ENCODE data around the gene ZNF473. TPM values are rescaled to one million over a fixed set of nuclear protein-coding genes. Genes with fewer than 3 reads are reported as not detected.

The ZNF473 gene
- total RNA-seq, 1 donor from 2014 or later = 3.4 TPM

DNA sequence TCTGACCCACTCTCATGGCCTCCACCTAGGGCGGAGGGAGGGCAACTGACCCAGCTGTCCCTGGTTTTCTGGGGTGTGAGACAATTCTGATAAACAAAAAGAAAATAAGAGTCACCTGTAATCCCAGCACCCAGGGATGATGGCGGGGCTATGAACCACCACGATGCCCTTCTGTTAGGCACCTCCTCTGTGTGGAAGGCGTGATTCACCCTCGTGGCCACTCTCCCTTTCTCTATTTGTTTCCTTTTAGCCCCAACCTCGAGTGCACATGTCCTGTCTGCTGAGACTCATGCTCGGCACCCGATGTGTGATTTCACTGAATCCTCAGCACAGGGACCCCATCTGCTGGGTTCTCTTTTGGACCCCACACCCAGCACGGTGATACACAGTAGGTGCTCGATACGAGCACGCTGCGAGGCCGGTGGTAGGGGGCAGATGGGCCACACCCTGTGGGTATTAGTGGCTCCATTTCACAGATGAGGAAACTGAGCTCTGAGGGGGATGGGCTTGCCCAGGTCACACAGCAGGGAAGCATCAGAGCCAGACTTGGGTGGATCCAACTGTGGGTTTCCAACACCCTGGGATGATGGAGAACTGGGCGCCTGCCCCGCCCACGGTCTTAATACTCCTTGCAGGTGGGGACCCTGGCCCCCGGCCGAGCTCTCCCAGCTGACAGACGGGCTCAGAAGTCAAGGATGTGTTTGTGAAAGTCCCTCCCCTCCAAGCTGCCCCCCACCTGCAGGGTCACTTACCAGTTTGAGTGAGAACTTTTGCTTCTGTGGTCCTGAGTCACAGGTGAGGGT lies 25.6 kb upstream of the ZNF473 start:
- peaks cover 54 to 62% of the 10 kb centered on the region in 2 donors for H3K36me3 ChIP-seq

GRCh38 chr19:50000841-50001557 lies 24.8 kb upstream of the ZNF473 start:
- TF ChIP-seq, protein P1, sequence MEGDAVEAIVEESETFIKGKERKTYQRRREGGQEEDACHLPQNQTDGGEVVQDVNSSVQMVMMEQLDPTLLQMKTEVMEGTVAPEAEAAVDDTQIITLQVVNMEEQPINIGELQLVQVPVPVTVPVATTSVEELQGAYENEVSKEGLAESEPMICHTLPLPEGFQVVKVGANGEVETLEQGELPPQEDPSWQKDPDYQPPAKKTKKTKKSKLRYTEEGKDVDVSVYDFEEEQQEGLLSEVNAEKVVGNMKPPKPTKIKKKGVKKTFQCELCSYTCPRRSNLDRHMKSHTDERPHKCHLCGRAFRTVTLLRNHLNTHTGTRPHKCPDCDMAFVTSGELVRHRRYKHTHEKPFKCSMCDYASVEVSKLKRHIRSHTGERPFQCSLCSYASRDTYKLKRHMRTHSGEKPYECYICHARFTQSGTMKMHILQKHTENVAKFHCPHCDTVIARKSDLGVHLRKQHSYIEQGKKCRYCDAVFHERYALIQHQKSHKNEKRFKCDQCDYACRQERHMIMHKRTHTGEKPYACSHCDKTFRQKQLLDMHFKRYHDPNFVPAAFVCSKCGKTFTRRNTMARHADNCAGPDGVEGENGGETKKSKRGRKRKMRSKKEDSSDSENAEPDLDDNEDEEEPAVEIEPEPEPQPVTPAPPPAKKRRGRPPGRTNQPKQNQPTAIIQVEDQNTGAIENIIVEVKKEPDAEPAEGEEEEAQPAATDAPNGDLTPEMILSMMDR (IDR thresholded peaks at IDR 0.05) = no peak
- peak overlapping the region in 1 of 2 donors; percentile 3 for H3K27ac ChIP-seq
- no peak for DNase-seq (ENCODE audit: low spot score in 2 of 2)
- intact Hi-C loops (cut with DNase I) = no loop called here
- no peak overlapping the region for H3K4me3 ChIP-seq
- peaks cover 22 to 24% of the 10 kb centered on the region in 2 donors for H3K4me1 ChIP-seq
- no peaks in the 10 kb centered on the region for H3K9me3 ChIP-seq
- peaks cover 53 to 64% of the 10 kb centered on the region in 2 donors for H3K36me3 ChIP-seq
- no peaks in the 10 kb centered on the region for H3K27me3 ChIP-seq

More for the DNA sequence above, 25.6 kb upstream of the ZNF473 start:
- intact Hi-C loops (cut with DNase I) = no loop called here
- no peak overlapping the region for H3K27ac ChIP-seq
- H3K27me3 ChIP-seq = no peaks in the 10 kb centered on the region
- no peaks in the 10 kb centered on the region for H3K9me3 ChIP-seq
- TF ChIP-seq, protein P1 (IDR thresholded peaks at IDR 0.05) = no peak
- no peak for DNase-seq (ENCODE audit: low spot score in 2 of 2)
- H3K4me1 ChIP-seq = peaks cover 22 to 24% of the 10 kb centered on the region in 2 donors
- H3K4me3 ChIP-seq = no peak overlapping the region

GRCh38 chr19:50001775-50002174 lies 24.0 kb upstream of the ZNF473 start:
- TF ChIP-seq, protein P1 (IDR thresholded peaks at IDR 0.05) = no peak
- Histone ChIP-seq H3K4me1 (peaks cover 22 to 24% of the 10 kb centered on the region in 2 donors), H3K36me3 (peaks cover 55 to 65% of the 10 kb centered on the region in 2 donors), H3K4me3 (no peak overlapping the region), H3K27ac (peak overlapping the region; percentile 12 to 95), H3K9me3 (no peaks in the 10 kb centered on the region), H3K27me3 (no peaks in the 10 kb centered on the region)
- intact Hi-C loops (cut with DNase I) = no loop called here
- no peak for DNase-seq (ENCODE audit: low spot score in 2 of 2)

GRCh38 chr19:50002386-50002960 lies 23.3 kb upstream of the ZNF473 start:
- H3K27ac ChIP-seq = peak overlapping the region; percentile 89 to 95
- peaks cover 55 to 65% of the 10 kb centered on the region in 2 donors for H3K36me3 ChIP-seq
- no peak for DNase-seq (ENCODE audit: low spot score in 2 of 2)
- H3K4me3 ChIP-seq = no peak overlapping the region
- no peaks in the 10 kb centered on the region for H3K9me3 ChIP-seq
- no peaks in the 10 kb centered on the region for H3K27me3 ChIP-seq
- intact Hi-C loops (cut with DNase I) = no loop called here
- H3K4me1 ChIP-seq = peaks cover 22 to 24% of the 10 kb centered on the region in 2 donors
- TF ChIP-seq, protein P1 (IDR thresholded peaks at IDR 0.05) = no peak

- Histone ChIP-seq H3K36me3 (peaks cover 57 to 67% of the 10 kb centered on the region in 2 donors), H3K4me3 (no peak overlapping the region), H3K27ac (peak overlapping the region; percentile 89 to 95), H3K27me3 (no peaks in the 10 kb centered on the region), H3K9me3 (no peaks in the 10 kb centered on the region), H3K4me1 (peaks cover 22 to 24% of the 10 kb centered on the region in 2 donors)
- DNase-seq (ENCODE audit: low spot score in 2 of 2) = no peak
- intact Hi-C loops (cut with DNase I) = no loop called here
- TF ChIP-seq, protein P1 (IDR thresholded peaks at IDR 0.05) = no peak
These were observed 22.5 kb upstream of the ZNF473 start for GRCh38 chr19:50003254-50003788.

Measured in ascending aorta (tissue), 2 donors.